RPMI8226 (cell line): ENCODE measurements around the gene EMD.
"Not testable (repeated sequence)": the region's sequence is repeated elsewhere in the genome, so short reads cannot be mapped to it uniquely, and the experiment has no call there.

Experiments
- DNase-seq: peaks from one replicate; pipeline ENCODE4 v3.0.0-alpha.2; 2015

EMD gene

GRCh38 chrX:154378799-154379568 lies at the start of gene EMD:
EMD (plus strand) TSS chrX:154379295; CDS start chrX:154379485, 190 bp downstream.
- peak; percentile 98 for DNase-seq

DNA sequence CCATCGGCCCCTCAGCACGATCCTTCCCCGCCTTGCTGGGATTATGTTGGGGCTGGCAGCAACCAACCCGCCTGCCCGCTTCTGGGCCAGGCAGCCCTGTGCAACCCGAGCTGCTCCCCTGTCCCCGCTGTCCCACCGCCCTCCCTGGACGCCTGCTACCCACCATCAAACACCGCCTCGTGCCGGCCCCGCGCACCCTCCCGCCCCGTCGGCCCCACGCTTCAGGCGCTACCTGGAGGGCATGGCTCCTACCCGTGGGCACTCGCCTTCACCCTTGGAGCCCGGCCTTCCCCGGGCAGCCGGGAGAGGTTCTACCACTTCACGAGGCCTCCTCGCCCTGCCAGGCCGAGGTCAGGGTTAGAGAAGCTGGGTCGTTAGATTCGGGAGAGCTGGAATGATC lies 46.5 kb upstream of the EMD start:
- DNase-seq = no peak

- no peak for DNase-seq
These were observed 46.0 kb upstream of the EMD start for GRCh38 chrX:154333116-154333515.

- DNase-seq = peak; percentile 49
These were observed 45.2 kb upstream of the EMD start for GRCh38 chrX:154333837-154334271.

- no peak for DNase-seq
These were observed 44.6 kb upstream of the EMD start for GRCh38 chrX:154334496-154334895.

DNA sequence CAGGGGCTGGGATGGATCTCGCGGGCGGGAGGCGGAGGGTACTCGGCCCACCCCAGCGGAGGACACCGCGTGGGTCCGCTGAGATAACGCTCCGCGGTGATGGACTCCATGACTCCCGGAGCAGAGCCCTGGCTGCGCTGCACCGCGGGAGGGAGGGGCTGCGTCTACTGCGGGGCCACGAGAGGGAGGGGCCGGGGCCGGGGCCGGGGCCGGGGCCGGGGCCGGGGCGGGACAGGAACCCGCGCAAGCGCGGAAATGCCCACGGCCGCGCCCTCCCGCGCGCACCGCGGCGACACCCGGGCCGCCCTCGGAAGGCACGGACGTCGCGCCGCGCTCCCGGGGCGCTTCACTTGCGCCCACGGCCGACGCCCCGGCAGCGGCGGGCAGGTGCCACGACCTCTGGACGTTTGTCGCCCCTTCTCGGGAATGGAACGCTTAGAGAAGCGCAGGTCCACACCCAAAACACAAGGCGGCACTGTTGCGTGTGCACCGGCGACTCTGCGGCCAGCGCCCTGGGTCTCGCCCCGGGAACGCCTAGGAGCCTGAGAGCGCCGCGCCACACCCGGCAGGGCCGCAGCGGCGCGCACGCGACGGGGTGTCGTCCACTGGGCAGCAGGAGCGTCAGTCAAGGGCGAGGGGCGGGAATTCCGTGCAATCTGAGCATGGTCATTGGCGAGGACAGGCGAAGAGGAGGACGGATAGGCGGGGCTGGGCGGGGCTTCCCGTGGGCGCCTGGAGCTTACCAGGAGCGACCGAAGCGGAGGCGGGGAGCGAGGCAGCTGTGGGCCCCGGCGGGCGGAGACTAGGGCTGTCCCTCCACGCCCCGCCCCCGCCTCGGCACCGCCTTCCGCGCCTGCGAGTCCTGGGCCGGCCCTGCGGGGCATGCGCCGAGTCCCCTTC lies 37.4 kb upstream of the EMD start:
- not testable (repeated sequence) for DNase-seq

DNA sequence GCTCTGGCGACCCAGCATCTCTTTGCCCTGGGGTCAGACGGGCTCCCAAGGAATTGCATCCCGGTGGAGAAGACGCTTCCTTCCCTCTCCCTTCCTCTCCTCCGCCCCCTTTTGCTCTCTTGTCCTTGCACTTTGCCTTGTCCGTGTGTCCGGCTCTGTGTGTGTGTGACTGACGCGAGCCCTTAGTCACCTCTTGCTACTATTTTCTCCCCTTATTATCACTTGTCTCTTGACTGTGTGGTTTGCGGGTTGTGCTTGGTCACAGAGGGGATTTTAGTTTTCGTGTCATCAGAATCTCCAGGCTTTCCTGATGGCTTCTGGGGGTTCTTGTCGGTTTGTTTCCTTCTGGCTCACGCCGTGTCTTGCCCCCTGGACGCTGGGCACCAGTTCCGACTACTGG lies 36.0 kb upstream of the EMD start:
- not testable (repeated sequence) for DNase-seq

GRCh38 chrX:154343620-154344019 lies 35.5 kb upstream of the EMD start:
- not testable (repeated sequence) for DNase-seq

DNA sequence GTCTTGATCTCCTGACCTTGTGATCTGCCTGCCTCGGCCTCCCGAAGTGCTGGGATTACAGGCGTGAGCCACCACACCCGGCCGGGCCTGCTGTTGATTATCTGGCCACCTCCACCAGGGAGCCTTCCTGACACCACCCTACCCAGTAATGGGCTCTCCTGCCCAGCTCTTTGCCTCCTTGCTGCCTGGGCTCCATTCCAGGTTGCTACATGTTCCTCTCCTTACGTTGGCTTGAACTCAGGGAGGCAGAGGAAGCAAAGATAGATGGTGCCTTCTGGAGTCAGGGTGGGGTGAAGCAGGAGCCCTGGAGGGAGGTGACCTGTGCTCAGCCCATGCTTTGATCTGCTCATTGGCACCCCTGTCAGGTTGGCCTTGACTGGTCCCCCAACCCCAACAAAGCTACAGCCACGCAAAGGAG lies 31.0 kb upstream of the EMD start:
- no peak for DNase-seq

DNA sequence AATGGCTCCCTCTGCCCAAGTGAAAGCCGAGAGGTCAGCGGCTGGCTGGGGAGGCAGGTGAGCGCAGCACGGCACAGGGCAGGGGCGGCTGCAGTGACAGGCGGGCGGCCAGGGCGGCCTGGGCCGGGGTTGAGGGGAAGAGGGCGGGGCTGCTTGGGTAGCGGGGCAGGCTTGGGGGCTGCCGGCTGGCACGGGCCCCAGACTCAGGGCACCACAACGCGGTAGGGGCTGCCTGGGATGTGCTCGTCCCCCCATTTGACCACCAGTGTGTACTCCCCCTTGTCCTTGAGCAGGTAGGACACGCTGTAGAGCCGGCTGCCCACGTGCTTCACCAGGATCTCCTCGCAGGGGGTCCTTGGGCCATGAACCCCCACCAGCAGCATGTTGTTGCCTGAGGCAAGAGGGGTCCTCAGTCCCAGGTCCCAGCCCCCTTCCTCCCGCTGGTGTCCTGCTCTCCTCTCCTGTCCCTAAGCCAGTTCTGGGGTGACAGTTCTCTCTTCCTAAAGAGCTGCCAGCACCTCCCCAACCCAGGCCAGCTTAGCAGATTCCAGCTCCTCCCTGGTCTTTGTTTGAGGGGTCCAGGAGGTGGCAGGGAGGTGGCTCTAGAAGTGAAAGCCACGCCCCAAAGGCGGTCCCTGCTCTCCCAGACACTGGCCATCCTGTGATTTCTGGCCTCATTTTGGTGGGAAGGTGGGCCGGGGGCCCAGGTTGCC lies 30.3 kb upstream of the EMD start:
- no peak for DNase-seq

- DNase-seq = no peak
These were observed 29.6 kb upstream of the EMD start for GRCh38 chrX:154349359-154349935.

DNA sequence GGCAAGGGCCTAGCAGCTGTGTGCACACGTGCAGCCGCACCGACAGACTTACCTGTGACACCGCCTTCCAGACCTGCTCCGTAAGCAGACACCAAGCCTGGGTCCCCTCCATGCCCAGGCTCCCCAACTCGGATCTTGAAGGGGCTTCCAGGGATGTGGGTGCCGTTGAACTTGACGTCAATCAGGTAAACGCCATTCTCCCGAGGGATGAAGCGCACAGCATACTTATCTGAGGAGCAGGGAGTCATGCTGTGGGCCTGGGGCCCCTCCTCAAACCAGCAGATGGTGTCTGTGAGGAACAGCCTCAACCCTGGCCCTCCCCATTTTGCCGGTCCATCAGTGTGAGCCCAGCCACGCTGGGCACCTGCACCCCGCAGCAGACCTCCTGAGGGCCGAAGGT lies 29.1 kb upstream of the EMD start:
- DNase-seq = no peak

DNA sequence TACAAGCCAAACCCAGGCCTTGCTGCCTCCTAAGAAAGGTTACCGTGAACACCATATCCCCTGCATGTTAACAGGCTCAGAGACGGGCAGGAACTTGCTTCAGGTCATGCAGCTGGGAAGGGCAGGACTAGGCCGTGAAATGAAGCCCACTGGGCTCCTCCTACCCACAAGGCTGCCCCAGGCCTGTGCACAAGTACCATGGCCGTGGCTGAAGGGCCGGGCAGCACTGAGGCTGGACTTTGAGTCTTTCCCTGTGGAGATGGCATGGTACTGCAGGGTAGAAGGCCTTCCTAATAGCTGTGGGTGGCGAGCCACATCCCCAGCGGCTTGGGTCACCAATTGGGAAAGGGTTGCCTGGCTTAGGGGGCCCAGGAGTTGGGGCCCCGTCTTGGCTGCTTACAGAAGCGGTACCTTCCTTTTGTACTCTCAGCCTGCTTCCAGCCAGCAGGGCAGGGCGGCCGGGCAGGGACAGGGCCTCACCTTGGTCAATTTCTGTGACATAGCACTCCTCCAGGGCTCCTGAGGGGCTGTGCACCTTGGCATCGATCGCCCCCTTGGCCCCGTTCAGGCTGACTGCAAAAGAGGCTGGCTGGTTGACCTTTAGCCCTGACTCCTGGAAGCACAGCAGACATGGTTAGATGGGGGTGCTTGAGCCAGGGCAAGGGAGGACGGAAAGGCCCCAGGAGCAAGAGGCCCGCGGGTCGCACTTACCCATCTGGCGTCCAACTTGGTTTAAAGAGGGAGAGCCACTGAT lies 28.5 kb upstream of the EMD start:
- DNase-seq = no peak

GRCh38 chrX:154351183-154352011 lies 27.7 kb upstream of the EMD start:
- no peak for DNase-seq

- no peak for DNase-seq
These were observed 27.1 kb upstream of the EMD start for GRCh38 chrX:154352012-154352401.

GRCh38 chrX:154352466-154352865 lies 26.6 kb upstream of the EMD start:
- DNase-seq = no peak

GRCh38 chrX:154353172-154353843 lies 25.8 kb upstream of the EMD start:
- no peak for DNase-seq

GRCh38 chrX:154354013-154354412 lies 25.1 kb upstream of the EMD start:
- DNase-seq = no peak

DNA sequence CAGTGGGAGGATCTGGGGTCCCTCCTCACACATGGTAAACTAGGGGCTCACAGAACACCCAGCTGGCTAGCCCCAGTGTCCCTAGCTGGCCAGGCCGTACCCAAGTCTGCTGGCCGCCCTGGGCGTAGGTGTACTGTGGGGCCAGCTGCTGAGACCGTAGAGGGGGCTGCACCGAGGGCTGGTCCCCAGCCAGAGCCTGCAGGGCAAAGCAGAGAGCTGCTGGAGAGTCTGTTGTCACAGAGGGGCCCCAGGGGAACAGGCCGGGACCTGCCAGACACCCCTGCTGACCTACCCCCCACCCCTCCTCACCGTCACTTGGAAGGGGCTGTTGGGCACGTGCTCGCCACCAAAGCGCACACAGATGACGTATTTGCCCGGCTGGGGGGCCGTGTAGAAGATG lies 24.6 kb upstream of the EMD start:
- no peak for DNase-seq

- no peak for DNase-seq
These were observed 23.9 kb upstream of the EMD start for GRCh38 chrX:154355094-154355775.
